Prostate gland (tissue), 2 donors: ENCODE results near the gene SH3PXD2A.

Source experiments
- POLR2A ChIP-seq: fragments of 450-650 bp; IDR thresholded peaks from one replicate; pipeline ENCODE4 v1.6.1; 2016; ENCODE audit warnings: antibody characterized with exemption, mild to moderate bottlenecking
- TF ChIP-seq, protein P1 (sequence below), 4 experiments: fragments of 200-600 bp in 2 of 4; fragments of 450-650 bp in 2 of 4; sonication (generic) in 2 of 4; IDR thresholded peaks; 1 replicate in 3 of 4; 2 replicates in 1 of 4; pipeline ENCODE4 v1.5.1; 2016 to 2019; ENCODE audit warnings: antibody characterized with exemption in 4 of 4, mild to moderate bottlenecking in 2 of 4, moderate library complexity in 2 of 4

DNA sequence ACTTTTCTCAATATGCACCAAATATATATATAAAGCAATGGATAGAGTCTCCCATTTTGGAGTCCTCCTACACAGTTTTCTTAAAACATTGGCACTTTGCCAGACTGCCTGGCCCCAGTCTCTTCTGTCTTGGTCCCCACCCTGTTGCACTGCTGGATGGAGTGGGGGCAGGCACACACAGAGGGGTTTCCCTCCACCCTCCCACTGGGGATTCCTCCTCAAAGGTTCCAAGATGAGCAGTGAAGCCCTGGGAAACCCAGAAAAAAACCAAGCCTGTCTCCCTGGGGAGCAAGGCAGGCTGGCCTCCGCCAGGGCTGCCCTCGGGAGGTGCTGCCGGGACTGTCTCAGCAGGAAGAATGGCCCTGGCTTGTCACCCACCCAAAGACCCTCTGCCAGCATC is 68.0 kb downstream of the SH3PXD2A start:
- TF ChIP-seq, protein P1, sequence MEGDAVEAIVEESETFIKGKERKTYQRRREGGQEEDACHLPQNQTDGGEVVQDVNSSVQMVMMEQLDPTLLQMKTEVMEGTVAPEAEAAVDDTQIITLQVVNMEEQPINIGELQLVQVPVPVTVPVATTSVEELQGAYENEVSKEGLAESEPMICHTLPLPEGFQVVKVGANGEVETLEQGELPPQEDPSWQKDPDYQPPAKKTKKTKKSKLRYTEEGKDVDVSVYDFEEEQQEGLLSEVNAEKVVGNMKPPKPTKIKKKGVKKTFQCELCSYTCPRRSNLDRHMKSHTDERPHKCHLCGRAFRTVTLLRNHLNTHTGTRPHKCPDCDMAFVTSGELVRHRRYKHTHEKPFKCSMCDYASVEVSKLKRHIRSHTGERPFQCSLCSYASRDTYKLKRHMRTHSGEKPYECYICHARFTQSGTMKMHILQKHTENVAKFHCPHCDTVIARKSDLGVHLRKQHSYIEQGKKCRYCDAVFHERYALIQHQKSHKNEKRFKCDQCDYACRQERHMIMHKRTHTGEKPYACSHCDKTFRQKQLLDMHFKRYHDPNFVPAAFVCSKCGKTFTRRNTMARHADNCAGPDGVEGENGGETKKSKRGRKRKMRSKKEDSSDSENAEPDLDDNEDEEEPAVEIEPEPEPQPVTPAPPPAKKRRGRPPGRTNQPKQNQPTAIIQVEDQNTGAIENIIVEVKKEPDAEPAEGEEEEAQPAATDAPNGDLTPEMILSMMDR (IDR thresholded peaks at IDR 0.05) = no peak
- TF ChIP-seq POLR2A = no peak
